ENCODE results near the gene PRODH2. TPM values are rescaled to one million over a fixed set of nuclear protein-coding genes. Genes with fewer than 3 reads are reported as not detected.

PRODH2 gene
- total RNA-seq, 1 donor from 2014 or later = not detected

DNA sequence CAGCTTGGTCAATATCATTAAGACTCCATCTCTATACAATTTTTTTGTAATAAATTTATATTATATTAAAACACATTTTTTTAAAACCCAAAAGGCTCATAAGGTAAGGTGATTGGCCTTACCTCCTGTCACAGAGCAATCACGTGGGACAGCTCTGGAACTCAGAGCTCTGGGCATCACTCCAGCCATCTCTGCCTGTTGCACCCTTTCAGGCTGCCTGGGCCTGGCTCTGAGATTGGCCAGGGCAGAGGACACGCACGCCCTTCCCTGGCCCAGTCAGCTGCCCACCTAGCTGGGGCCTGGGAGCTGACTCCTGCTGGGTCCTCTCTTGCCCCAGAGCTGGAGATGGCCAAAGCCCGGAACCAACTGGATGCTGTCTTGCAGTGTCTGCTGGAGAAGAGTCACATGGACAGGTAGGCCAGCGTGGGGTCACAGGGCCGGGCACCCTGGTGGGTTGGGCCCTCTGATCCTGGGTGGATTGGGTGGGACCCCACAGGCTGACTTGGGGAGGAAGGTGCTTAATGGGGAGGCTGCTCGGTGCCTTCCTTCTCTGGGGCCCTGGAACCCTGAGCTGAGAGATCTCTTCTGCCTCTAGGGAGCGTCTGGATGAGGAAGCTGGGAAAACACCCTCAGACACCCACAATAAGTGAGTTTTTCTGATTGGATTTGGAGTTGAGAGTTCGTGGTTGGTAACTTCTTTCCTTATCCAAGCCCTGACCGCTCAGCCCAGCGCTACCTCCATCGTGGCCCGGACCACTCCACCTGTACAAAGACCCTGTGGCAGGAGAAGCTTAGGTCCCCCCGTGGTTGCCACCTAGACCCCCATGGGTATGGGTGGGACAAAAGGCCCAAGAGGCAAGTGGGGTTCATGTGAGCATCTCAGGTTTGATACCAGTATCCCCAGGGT, 60.6 kb downstream of the PRODH2 start:
- Mint-ChIP-seq H3K27ac (ENCODE audit: unreplicated experiment) (no peak overlapping the region), H3K9me3 (ENCODE audit: unreplicated experiment) (no peaks in the 10 kb centered on the region), H3K4me1 (ENCODE audit: unreplicated experiment) (peaks cover 24% of the 10 kb centered on the region), H3K4me3 (ENCODE audit: unreplicated experiment) (no peak overlapping the region), H3K36me3 (ENCODE audit: low read depth, unreplicated experiment) (peaks cover 11% of the 10 kb centered on the region), H3K27me3 (ENCODE audit: unreplicated experiment) (peaks cover 23% of the 10 kb centered on the region)
- no peak for TF ChIP-seq CTCF (IDR thresholded peaks at IDR 0.05; ENCODE audit: unreplicated experiment)
- DNase-seq (ENCODE audit: low spot score) = no peak

DNA sequence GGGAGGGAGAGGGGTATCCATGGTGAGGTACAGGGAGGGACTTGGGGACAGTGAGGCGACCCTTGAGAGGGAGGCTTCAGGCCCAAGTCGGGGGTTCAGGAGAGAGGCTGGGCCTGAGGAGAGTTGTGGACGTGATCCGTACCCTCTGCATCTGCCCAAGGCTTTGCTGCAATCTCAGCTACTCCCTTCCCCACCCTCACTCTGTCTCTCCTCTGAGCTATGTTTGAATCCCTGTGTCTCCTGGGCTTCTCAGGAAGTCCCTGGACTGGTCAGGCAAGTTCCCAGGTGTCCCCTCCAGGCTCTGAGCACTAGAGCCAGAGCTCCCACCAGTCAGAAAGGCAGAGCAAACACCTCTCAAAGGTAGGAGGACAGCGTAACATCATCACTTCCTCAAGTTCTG, 62.5 kb downstream of the PRODH2 start:
- H3K27me3 Mint-ChIP-seq (ENCODE audit: unreplicated experiment) = peaks cover 18% of the 10 kb centered on the region
- peaks cover 26% of the 10 kb centered on the region for H3K4me1 Mint-ChIP-seq (ENCODE audit: unreplicated experiment)
- H3K9me3 Mint-ChIP-seq (ENCODE audit: unreplicated experiment) = no peaks in the 10 kb centered on the region
- H3K36me3 Mint-ChIP-seq (ENCODE audit: low read depth, unreplicated experiment) = peaks cover 14% of the 10 kb centered on the region
- DNase-seq (ENCODE audit: low spot score) = no peak
- H3K4me3 Mint-ChIP-seq (ENCODE audit: unreplicated experiment) = no peak overlapping the region
- TF ChIP-seq CTCF (IDR thresholded peaks at IDR 0.05; ENCODE audit: unreplicated experiment) = no peak
- no peak overlapping the region for H3K27ac Mint-ChIP-seq (ENCODE audit: unreplicated experiment)

Other genes with a start within 250 kb of the PRODH2 start
- not detected for gene ATP4A, start 249.2 kb downstream of the PRODH2 start, total RNA-seq (ENCODE audit: unreplicated experiment)
- gene PMIS2, start 226.7 kb downstream of the PRODH2 start, total RNA-seq (ENCODE audit: unreplicated experiment) = not detected
- 30.2 TPM for gene HAUS5, start 200.1 kb downstream of the PRODH2 start, total RNA-seq (ENCODE audit: unreplicated experiment)
- gene RBM42, start 183.8 kb downstream of the PRODH2 start, total RNA-seq (ENCODE audit: unreplicated experiment) = 116 TPM
- gene ETV2, start 171.1 kb downstream of the PRODH2 start, total RNA-seq (ENCODE audit: unreplicated experiment) = 1,894 TPM
- gene COX6B1, start 164.5 kb downstream of the PRODH2 start, total RNA-seq (ENCODE audit: unreplicated experiment) = 428 TPM
- not detected for gene UPK1A, start 146.3 kb downstream of the PRODH2 start, total RNA-seq (ENCODE audit: unreplicated experiment)
- gene ZBTB32, start 108.3 kb downstream of the PRODH2 start, total RNA-seq (ENCODE audit: unreplicated experiment) = not detected
- 51.7 TPM for gene KMT2B, start 94.8 kb downstream of the PRODH2 start, total RNA-seq (ENCODE audit: unreplicated experiment)
- gene IGFLR1, start 70.4 kb downstream of the PRODH2 start, total RNA-seq (ENCODE audit: unreplicated experiment) = 3.2 TPM
- 12.0 TPM for gene U2AF1L4, start 67.4 kb downstream of the PRODH2 start, total RNA-seq (ENCODE audit: unreplicated experiment)
- 99.0 TPM for gene PSENEN, start 67.2 kb downstream of the PRODH2 start, total RNA-seq (ENCODE audit: unreplicated experiment)
- 9.0 TPM for gene LIN37, start 64.3 kb downstream of the PRODH2 start, total RNA-seq (ENCODE audit: unreplicated experiment)
- gene HSPB6, start 55.8 kb downstream of the PRODH2 start, total RNA-seq (ENCODE audit: unreplicated experiment) = not detected
- 15.0 TPM for gene PROSER3, start 54.7 kb downstream of the PRODH2 start, total RNA-seq (ENCODE audit: unreplicated experiment)
- 8.5 TPM for gene ARHGAP33, start 37.3 kb downstream of the PRODH2 start, total RNA-seq (ENCODE audit: unreplicated experiment)
- not detected for gene NPHS1, start 39.7 kb upstream of the PRODH2 start, total RNA-seq (ENCODE audit: unreplicated experiment)
- gene KIRREL2, start 44.1 kb upstream of the PRODH2 start, total RNA-seq (ENCODE audit: unreplicated experiment) = 1.8 TPM
- gene APLP1, start 55.7 kb upstream of the PRODH2 start, total RNA-seq (ENCODE audit: unreplicated experiment) = 11.5 TPM
- 13.0 TPM for gene NFKBID, start 87.7 kb upstream of the PRODH2 start, total RNA-seq (ENCODE audit: unreplicated experiment)
- gene HCST, start 89.7 kb upstream of the PRODH2 start, total RNA-seq (ENCODE audit: unreplicated experiment) = 0.95 TPM
- gene TYROBP, start 95.5 kb upstream of the PRODH2 start, total RNA-seq (ENCODE audit: unreplicated experiment) = not detected
- gene LRFN3, start 123.5 kb upstream of the PRODH2 start, total RNA-seq (ENCODE audit: unreplicated experiment) = 53.4 TPM
- gene SDHAF1, start 182.3 kb upstream of the PRODH2 start, total RNA-seq (ENCODE audit: unreplicated experiment) = 14.3 TPM
- 4.5 TPM for gene SYNE4, start 196.0 kb upstream of the PRODH2 start, total RNA-seq (ENCODE audit: unreplicated experiment)
- 27.3 TPM for gene ALKBH6, start 201.4 kb upstream of the PRODH2 start, total RNA-seq (ENCODE audit: unreplicated experiment)
- gene CLIP3, start 220.0 kb upstream of the PRODH2 start, total RNA-seq (ENCODE audit: unreplicated experiment) = 94.8 TPM
- gene THAP8, start 241.4 kb upstream of the PRODH2 start, total RNA-seq (ENCODE audit: unreplicated experiment) = 6.7 TPM
- gene WDR62, start 242.1 kb upstream of the PRODH2 start, total RNA-seq (ENCODE audit: unreplicated experiment) = 8.5 TPM